A673 (cell line): ENCODE measurements around the gene ZNF844.

Experiments used
- CTCF ChIP-seq: fragments of 300-800, 200-600 bp; sonication (generic); conservative IDR thresholded peaks from 2 replicates; pipeline ENCODE4 v1.5.1; 2017; ENCODE audit warnings: low read depth, mild to moderate bottlenecking, antibody characterized with exemption, low read length, moderate library complexity, mixed read lengths
- EZH2 ChIP-seq: fragments of 200-600 bp; sonication (generic); IDR thresholded peaks from 2 replicates; pipeline ENCODE4 v1.6.1; 2017; ENCODE audit warnings: borderline replicate concordance, low read depth, mild to moderate bottlenecking, mixed read lengths, antibody characterized with exemption, low read length; ENCODE audit not compliant: poor library complexity, severe bottlenecking

GRCh38 chr19:12117201-12117970, 52.9 kb downstream of the ZNF844 start:
- TF ChIP-seq CTCF (no peak), EZH2 (no peak)
